ENCODE results near the gene AQP9.
"Not testable (repeated sequence)": the region's sequence is repeated elsewhere in the genome, so short reads cannot be mapped to it uniquely, and the experiment has no call there.

Gene AQP9

GRCh38 chr15:58182460-58183163 lies 44.4 kb downstream of the AQP9 start:
- DNase-seq = peak; percentile 55

GRCh38 chr15:58185439-58185838 lies 47.3 kb downstream of the AQP9 start:
- no peak for DNase-seq

- no peak for DNase-seq
Observed at GRCh38 chr15:58189148-58189811, 51.1 kb downstream of the AQP9 start.

- DNase-seq = no peak
Observed at GRCh38 chr15:58190419-58190818, 52.2 kb downstream of the AQP9 start.

GRCh38 chr15:58193636-58194035 lies 55.5 kb downstream of the AQP9 start:
- DNase-seq = not testable (repeated sequence)

GRCh38 chr15:58200739-58201138 lies 62.6 kb downstream of the AQP9 start:
- DNase-seq = no peak

- DNase-seq = no peak
Observed at GRCh38 chr15:58201516-58201915, 63.3 kb downstream of the AQP9 start.

- no peak for DNase-seq
Observed at GRCh38 chr15:58203537-58203936, 65.4 kb downstream of the AQP9 start.

- no peak for DNase-seq
Observed at GRCh38 chr15:58206151-58206550, 68.0 kb downstream of the AQP9 start.

- DNase-seq = not testable (repeated sequence)
Observed at GRCh38 chr15:58208217-58208616, 70.0 kb downstream of the AQP9 start.

- not testable (repeated sequence) for DNase-seq
Observed at GRCh38 chr15:58209007-58209481, 70.9 kb downstream of the AQP9 start.

- DNase-seq = not testable (repeated sequence)
Observed at GRCh38 chr15:58210031-58210430, 71.8 kb downstream of the AQP9 start.

- DNase-seq = peak; percentile 51
Observed at GRCh38 chr15:58212909-58213526, 74.8 kb downstream of the AQP9 start.

- no peak for DNase-seq
Observed at GRCh38 chr15:58213587-58214338, 75.6 kb downstream of the AQP9 start.

GRCh38 chr15:58214591-58215340 lies 76.6 kb downstream of the AQP9 start:
- no peak for DNase-seq

- DNase-seq = no peak
Observed at GRCh38 chr15:58217460-58217859, 79.3 kb downstream of the AQP9 start.

GRCh38 chr15:58221591-58222241 lies 83.5 kb downstream of the AQP9 start:
- no peak for DNase-seq

- no peak for DNase-seq
Observed at GRCh38 chr15:58222679-58223078, 84.5 kb downstream of the AQP9 start.

- DNase-seq = no peak
Observed at GRCh38 chr15:58223432-58223831, 85.3 kb downstream of the AQP9 start.

GRCh38 chr15:58224068-58224467 lies 85.9 kb downstream of the AQP9 start:
- DNase-seq = no peak

- peak; percentile 70 for DNase-seq
Observed at GRCh38 chr15:58227706-58228543, 89.7 kb downstream of the AQP9 start.
